ENCODE results near the gene SORCS2.

The SORCS2 gene

DNA sequence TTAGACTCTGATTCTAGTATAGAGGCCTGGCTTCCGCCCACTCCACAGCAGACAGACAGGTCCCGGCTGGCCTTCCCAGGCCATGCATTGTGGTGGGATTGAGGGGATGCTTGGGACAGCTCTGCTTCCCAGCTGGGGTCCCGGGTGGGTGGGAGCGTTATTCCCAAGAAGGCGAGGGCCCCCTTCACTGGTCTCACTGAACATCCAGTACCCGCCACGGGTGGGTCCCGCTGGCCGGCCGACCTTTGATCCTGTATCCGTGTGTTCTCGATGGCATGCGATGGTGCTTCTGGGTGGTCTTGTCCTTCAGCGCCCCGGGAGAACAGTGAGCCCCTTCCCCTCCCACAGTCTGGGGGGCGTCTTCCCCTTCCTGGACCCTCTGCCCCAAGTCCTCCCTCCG, 515.9 kb downstream of the SORCS2 start:
- Mint-ChIP-seq H3K4me1 (peaks cover 4% of the 10 kb centered on the region), H3K27me3 (no peaks in the 10 kb centered on the region), H3K9me3 (no peaks in the 10 kb centered on the region), H3K4me3 (no peak overlapping the region), H3K27ac (peak overlapping the region in 1 of 2 donors; percentile 33)
- DNase-seq = no peak
- no peak for ATAC-seq

DNA sequence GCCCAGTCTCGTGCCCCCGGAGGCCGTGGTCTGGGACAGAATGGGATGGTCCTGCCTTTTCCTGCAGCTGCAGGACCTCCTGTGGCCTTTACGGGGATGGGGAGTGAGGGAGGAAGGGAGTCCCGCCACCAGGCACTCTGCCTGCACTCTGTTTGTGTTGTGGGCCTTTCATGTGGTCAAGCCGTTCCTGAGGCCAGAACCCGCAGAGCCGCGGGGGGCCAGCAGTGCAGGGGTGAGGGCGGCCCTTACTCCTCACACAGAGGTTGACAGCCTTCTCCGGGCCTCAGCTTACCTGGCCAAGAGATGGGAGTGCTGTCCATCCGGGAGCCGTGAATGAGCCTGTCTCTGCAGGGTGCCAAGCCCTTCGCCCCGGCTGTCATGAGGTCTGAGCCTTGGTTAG, 516.6 kb downstream of the SORCS2 start:
- no peaks in the 10 kb centered on the region for H3K27me3 Mint-ChIP-seq
- no peaks in the 10 kb centered on the region for H3K4me1 Mint-ChIP-seq

DNA sequence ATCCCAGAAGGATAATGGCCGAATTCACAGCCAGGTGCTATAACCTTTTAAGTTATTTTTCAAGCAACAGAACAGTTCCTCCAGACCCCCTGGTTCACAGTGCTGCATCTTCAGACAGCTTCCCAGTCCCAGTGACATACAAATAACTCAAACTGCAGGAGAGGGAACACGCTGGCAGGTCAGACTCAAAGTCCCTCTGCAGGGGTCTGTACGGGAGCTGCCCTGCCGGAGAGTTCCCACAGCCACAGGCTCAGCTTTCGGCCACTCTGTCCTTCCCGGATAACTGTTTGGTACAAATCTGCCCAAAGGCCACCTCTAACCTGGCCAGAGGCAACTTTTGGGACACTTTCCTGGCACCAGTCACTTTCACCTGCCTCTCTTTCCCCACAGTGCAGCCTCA, 517.1 kb downstream of the SORCS2 start:
- H3K4me3 Mint-ChIP-seq = no peak overlapping the region
- DNase-seq (no peak), ATAC-seq (no peak)
- no peak overlapping the region for H3K27ac Mint-ChIP-seq
- H3K9me3 Mint-ChIP-seq = peaks cover 0 to 2% of the 10 kb centered on the region in 2 donors
- no peaks in the 10 kb centered on the region for H3K4me1 Mint-ChIP-seq
- no peaks in the 10 kb centered on the region for H3K27me3 Mint-ChIP-seq

More for the DNA sequence above, 516.6 kb downstream of the SORCS2 start:
- DNase-seq (no peak), ATAC-seq (no peak)
- Mint-ChIP-seq H3K4me3 (no peak overlapping the region), H3K27ac (no peak overlapping the region), H3K9me3 (no peaks in the 10 kb centered on the region)

DNA sequence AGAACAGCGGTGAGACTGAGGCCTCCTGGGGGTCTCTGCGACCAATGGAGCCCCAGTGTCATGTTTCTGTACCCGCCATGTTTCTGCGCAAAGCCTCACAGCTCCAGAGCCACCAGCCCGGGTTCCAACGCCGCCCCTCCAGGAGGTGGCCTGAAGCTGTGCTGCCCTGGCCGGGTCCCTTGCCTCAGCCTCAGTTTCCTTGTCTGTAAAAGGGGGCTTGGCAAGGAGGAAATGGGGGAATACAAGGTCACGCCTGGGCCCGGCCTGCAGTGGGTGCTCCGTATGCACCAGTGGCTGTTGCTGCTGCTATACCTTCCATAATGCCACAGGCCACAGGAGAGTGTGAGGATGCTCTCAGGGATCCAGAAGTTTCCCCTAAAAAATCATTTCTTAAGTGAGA, 517.8 kb downstream of the SORCS2 start:
- Mint-ChIP-seq H3K27me3 (no peaks in the 10 kb centered on the region), H3K9me3 (peaks cover 0 to 9% of the 10 kb centered on the region in 2 donors), H3K4me1 (no peaks in the 10 kb centered on the region), H3K27ac (no peak overlapping the region), H3K4me3 (no peak overlapping the region)
- no peak for DNase-seq
- ATAC-seq = no peak

DNA sequence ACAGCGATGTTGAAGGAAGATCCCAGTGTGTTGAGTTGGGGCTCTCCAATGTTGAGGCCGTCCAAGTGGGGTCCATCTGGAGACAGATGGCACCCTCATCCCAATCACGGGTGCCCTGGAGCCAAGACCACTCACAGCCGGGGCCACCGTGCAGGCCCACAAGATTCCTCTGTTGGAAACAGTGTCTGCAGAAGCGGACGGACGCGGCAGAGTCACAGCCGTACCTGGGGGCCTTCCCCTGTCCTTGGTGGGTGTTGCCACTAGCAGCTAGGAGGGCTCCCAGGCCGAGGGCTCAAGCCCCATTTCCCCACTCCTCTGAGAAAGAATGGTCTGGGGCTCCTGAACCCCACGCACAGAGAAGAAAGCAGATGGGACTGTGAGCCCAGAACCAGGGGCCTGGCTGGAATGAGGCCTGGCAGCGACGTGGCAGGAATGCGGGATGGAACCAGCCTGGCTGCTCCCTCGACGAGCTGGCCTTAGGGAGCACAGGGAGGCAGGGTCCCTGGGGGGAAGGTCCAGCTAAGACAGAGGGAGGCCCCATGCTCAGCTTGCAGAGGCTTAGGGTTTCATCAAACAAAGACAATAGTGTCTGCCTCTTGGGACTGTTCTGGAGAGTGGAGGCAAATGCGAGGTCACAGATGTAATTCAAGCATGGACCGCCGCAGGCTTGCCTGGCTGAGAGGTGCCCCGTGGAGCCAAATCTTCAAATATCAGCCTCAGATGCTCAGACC, 518.4 kb downstream of the SORCS2 start:
- no peaks in the 10 kb centered on the region for H3K4me1 Mint-ChIP-seq
- H3K4me3 Mint-ChIP-seq = no peak overlapping the region
- ATAC-seq (no peak), DNase-seq (no peak)
- no peak overlapping the region for H3K27ac Mint-ChIP-seq
- peaks cover 0 to 9% of the 10 kb centered on the region in 2 donors for H3K9me3 Mint-ChIP-seq
- no peaks in the 10 kb centered on the region for H3K27me3 Mint-ChIP-seq

DNA sequence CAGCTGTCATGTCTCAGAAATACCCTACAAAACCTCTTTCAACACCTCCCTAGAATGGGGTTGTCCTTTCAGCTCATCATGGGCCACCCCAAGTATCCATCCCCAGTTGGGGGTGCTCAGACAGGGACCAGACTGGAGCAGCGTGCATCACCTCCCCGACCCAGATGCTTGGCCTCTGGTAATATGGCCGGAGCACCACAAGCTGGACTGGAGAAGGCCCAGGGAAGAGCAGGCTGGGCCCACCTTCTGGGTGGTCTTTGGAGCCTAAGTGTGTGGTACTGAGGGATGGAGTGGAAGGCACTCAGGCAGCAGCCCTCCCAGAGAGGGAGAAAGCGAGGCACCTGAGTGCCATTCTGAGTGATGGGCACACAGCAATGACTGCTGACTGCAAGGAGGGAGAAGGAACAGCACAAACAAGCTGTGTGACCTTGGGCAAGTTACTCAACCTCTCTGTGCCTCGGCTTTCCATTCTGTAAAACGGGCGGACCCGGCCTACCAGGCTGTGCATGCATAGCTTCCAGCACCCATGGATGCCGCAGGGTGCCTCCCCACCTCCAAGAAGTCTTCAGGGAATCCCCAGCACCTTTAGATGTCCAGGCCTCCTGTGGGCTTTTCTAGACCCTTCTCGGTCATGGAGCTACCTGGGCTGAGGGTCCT, 519.1 kb downstream of the SORCS2 start:
- ATAC-seq (no peak), DNase-seq (no peak)
- H3K27ac Mint-ChIP-seq = peak overlapping the region; percentile 21 to 54
- no peaks in the 10 kb centered on the region for H3K27me3 Mint-ChIP-seq
- no peaks in the 10 kb centered on the region for H3K4me1 Mint-ChIP-seq
- H3K9me3 Mint-ChIP-seq = peaks cover 0 to 9% of the 10 kb centered on the region in 2 donors
- no peak overlapping the region for H3K4me3 Mint-ChIP-seq

DNA sequence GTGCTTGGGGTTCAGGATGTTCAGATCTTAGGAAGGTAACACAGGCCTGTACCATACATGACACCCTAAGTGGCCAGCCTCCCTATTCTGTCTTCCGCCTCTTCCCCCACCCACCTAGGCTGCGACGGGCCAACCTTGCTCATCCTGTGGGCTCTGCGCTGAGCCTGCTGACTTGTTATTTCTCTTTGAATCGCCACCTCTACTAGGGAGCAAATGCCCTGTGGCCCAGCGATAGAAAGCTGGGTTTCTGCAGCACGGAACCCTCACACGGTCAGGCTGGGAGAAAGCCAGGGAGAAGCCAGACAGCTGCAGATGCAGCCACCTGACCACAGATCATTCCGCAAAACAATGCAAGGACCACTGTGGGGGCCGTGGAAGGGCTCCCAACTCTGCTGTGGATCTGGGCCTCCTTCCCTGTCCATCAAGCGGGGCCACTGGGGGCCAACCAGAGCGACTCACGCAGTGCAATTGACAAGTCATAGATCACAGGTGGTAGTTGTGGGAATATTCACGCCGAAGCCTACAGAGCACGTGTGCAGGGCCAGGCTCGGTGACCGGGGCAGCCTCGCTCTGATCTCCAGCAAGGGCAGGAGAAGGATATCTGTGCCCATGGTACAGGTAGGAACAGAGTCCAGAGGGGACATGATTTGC, 519.8 kb downstream of the SORCS2 start:
- peak overlapping the region in 1 of 2 donors; percentile 88 for H3K27ac Mint-ChIP-seq
- ATAC-seq = no peak
- no peaks in the 10 kb centered on the region for H3K27me3 Mint-ChIP-seq
- peaks cover 0 to 9% of the 10 kb centered on the region in 2 donors for H3K9me3 Mint-ChIP-seq
- H3K4me3 Mint-ChIP-seq = no peak overlapping the region
- no peak for DNase-seq
- no peaks in the 10 kb centered on the region for H3K4me1 Mint-ChIP-seq

DNA sequence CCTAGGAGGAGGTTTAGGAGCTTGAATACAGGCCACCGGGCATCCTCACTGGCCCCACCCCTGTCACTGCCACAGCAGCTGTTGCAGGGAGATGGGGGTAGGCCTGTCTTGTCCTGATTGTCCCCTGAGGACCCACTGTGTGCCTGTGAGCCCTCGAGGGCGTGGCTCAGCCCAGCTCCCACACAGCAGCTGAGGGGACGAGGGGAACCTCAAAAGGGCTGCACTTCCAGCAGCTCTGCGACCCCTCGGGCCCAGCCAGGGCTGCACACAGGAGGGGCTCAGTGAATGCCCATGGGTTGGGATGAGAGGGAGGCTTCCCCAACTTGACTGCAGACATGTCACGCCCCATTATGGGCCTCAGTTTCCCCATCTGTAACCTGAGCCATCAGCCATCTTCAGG, 521.4 kb downstream of the SORCS2 start:
- Mint-ChIP-seq H3K27me3 (peaks cover 6% of the 10 kb centered on the region), H3K9me3 (peaks cover 0 to 9% of the 10 kb centered on the region in 2 donors), H3K4me3 (no peak overlapping the region), H3K27ac (no peak overlapping the region), H3K4me1 (no peaks in the 10 kb centered on the region)
- no peak for ATAC-seq
- DNase-seq = no peak

DNA sequence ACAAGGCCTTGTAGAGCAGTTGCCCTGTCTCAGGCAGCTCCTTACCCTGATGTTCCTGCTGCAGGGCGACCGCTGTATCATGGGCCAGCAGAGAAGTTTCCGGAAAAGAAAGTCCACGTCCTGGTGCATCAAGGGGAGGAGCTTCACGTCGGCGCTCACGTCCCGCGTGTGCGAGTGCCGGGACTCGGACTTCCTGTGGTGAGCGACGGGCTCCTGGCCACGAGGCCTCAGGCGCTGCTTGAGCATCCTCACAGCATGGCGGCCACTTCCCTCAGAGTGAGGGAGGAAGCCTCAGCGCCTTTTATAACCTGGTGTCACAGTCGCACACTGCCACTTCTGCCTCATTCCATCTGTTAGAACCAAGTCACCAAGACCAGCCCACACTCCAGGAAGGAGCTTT, 521.8 kb downstream of the SORCS2 start:
- ATAC-seq = no peak
- Mint-ChIP-seq H3K4me3 (no peak overlapping the region), H3K4me1 (no peaks in the 10 kb centered on the region), H3K27me3 (peaks cover 6% of the 10 kb centered on the region), H3K27ac (no peak overlapping the region), H3K9me3 (peaks cover 0 to 9% of the 10 kb centered on the region in 2 donors)
- no peak for DNase-seq

DNA sequence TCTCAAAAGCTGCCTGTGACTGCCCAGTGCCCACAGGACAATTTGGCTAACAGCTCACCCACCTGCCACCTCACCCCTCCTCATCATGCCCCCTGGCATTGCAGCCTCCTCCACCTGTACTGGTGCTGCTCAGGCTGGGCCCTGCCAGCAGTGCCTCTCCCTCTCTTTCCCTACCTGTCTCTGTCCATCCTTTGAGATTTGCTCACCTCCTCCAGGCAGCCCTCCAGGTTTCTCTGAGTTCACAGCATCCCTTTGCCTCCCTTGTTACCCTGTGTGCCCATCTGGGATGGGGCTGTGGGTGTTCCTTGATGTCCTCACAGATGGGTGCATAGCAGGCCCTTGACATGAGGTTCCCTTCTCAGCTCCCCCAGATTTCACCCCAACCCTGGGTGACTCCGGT, 522.4 kb downstream of the SORCS2 start:
- peaks cover 0 to 9% of the 10 kb centered on the region in 2 donors for H3K9me3 Mint-ChIP-seq
- H3K4me3 Mint-ChIP-seq = no peak overlapping the region
- no peak overlapping the region for H3K27ac Mint-ChIP-seq
- DNase-seq (no peak), ATAC-seq (no peak)
- peaks cover 1% of the 10 kb centered on the region for H3K4me1 Mint-ChIP-seq
- peaks cover 6% of the 10 kb centered on the region for H3K27me3 Mint-ChIP-seq

DNA sequence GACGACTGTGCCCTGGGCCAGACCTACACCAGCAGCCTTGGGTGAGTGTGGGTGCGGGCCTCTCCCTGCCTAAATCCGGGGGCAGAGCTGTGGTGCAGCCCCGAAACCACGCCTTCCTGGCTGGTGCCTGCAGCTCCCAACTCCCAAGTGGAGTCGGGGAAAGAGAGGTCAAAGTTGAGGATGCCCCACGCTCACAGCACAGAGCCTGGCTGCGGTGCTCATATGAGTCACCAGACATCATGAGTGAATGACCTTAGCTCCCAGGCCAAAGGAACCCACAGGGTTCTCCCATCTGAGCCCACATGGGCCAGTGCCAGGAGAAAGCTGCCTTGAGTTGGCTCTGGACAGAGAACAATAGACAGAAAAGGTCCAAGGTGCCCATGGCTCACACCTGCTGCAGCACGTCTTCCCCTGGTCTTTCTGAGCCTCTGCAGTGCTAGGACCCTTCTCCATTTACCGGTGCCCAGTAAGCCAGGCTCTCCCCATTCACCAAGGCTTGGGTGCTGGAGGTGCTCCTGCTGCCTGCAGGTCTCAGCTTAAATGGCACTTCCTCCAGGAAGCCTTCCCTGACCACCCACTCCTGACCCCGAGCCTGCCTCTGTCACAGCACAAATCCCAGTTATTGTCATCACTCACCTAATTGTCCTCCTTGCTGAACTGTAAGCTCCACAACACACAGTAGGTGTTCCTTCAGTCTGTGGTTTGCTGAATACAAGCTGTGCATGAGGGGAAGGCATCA, 523.1 kb downstream of the SORCS2 start:
- H3K27me3 Mint-ChIP-seq = peaks cover 13% of the 10 kb centered on the region
- no peak overlapping the region for H3K4me3 Mint-ChIP-seq
- H3K4me1 Mint-ChIP-seq = peaks cover 6% of the 10 kb centered on the region
- no peak for DNase-seq
- no peak overlapping the region for H3K27ac Mint-ChIP-seq
- no peak for ATAC-seq
- peaks cover 0 to 9% of the 10 kb centered on the region in 2 donors for H3K9me3 Mint-ChIP-seq

DNA sequence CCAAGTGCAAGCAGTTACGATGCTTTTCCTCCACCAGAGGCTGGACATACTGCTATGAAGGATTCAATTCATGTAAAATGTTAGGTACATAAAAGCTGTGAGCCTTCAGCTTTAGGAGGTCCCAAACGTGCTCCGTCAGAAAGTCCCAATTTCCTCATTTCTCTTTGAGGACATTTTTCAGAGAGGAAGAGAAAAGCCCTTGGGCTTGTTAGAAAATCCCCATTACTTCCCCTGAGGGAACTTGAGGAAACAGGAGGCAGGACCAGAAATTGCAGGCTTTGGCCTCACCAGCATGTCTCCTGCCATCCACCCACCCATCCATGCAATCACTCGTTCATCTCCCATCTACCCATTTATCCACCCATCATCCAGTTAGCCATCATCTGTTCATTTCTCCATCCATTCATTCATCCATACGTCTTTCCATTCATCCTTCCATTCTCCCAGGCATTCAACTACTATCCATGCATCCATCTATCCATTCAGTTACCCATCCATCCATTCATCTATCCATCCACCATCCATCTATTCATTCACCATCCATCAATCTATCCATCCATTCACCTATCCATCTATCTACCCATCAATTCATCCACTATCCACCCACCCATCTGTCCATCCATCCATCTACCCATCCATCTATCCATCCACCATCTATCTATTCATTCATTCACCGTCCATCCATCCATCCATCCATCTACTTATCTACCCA, 523.8 kb downstream of the SORCS2 start:
- H3K27me3 Mint-ChIP-seq = peaks cover 15% of the 10 kb centered on the region
- H3K27ac Mint-ChIP-seq = no peak overlapping the region

DNA sequence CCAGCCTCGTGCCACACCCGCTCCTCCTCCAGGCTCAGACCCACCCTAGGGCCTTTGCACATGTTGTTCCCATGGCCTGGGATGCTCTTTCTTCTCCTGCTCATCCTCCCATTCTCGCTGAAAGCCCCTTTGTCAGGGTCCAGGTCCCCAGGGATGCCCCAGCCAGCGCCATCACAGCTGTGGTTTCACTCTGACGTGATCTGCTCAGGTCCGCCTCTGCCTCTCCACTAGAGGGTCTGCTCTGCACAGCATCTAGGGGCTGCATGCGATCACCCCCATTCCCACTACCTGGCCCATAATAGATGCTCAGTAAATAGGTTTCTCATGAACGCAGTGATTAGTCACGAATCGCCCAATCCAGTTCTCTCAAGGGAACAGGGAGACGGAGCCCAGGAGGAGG, 524.8 kb downstream of the SORCS2 start:
- Mint-ChIP-seq H3K4me3 (no peak overlapping the region), H3K9me3 (peaks cover 0 to 9% of the 10 kb centered on the region in 2 donors), H3K4me1 (peaks cover 6% of the 10 kb centered on the region), H3K27me3 (peaks cover 19% of the 10 kb centered on the region), H3K27ac (no peak overlapping the region)
- ATAC-seq (no peak), DNase-seq (no peak)

More for the DNA sequence above, 523.8 kb downstream of the SORCS2 start:
- peaks cover 0 to 9% of the 10 kb centered on the region in 2 donors for H3K9me3 Mint-ChIP-seq
- no peak overlapping the region for H3K4me3 Mint-ChIP-seq
- ATAC-seq (no peak), DNase-seq (no peak)
- peaks cover 6% of the 10 kb centered on the region for H3K4me1 Mint-ChIP-seq

DNA sequence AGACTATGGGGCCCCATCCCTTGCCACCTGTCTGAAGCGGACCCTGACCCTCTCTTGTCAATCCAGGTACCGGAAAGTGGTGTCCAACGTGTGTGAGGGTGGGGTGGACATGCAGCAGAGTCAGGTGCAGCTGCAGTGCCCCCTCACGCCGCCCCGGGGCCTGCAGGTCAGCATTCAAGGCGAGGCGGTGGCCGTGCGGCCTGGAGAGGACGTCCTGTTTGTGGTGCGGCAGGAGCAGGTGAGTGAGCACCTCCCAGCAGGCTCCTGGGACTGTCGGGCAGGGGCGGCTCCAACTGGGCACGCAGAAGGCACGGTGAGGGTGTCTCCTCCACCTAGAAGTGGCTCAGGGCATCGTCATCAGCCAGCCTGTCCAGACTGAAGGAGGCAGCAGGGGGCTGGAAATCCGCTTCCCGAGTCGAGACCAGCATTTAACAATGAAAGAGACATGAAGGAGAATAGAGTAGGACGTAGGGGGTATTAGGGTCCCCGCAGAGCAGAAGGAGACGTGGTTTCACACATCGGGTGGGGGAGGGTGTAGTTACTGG, 525.7 kb downstream of the SORCS2 start:
- Mint-ChIP-seq H3K4me3 (no peak overlapping the region), H3K27me3 (peaks cover 28% of the 10 kb centered on the region), H3K4me1 (peaks cover 6% of the 10 kb centered on the region), H3K27ac (no peak overlapping the region), H3K9me3 (peaks cover 0 to 9% of the 10 kb centered on the region in 2 donors)
- DNase-seq = no peak
- no peak for ATAC-seq

Measured in stimulated activated naive CD8-positive, alpha-beta T cell treated with anti-CD3 and anti-CD28 coated beads, Interleukin-15, amount 100 ng/mL, for 72 hours (primary cell).